Suprapubic skin (tissue), 4 donors: ENCODE data around the gene TEX53.

Experiments used
- EP300 ChIP-seq: sonication (generic); formaldehyde crosslinking; IDR thresholded peaks from one replicate; pipeline ENCODE4 v1.6.1; 2017; ENCODE audit warnings: antibody characterized with exemption
- POLR2A ChIP-seq, 2 donors: fragments of 450-650 bp; IDR thresholded peaks; one replicate each; pipeline ENCODE4 v1.6.1; 2017; ENCODE audit warnings: antibody characterized with exemption in 2 of 2, mild to moderate bottlenecking in 2 of 2, moderate library complexity in 2 of 2
- POLR2AphosphoS5 ChIP-seq, 3 donors: sonication (generic); formaldehyde crosslinking; IDR thresholded peaks; one replicate each; pipeline ENCODE4 v1.6.1; 2017; ENCODE audit warnings: antibody characterized with exemption in 3 of 3
- TF ChIP-seq, protein P1 (sequence below), 2 donors: fragments of 200-600 bp in 1 of 2; fragments of 450-650 bp in 1 of 2; sonication (generic) in 1 of 2; IDR thresholded peaks; one replicate each; pipeline ENCODE4 v1.5.1; 2016 to 2019; ENCODE audit warnings: antibody characterized with exemption in 2 of 2, mild to moderate bottlenecking in 1 of 2, moderate library complexity in 1 of 2

- TF ChIP-seq, protein P1, sequence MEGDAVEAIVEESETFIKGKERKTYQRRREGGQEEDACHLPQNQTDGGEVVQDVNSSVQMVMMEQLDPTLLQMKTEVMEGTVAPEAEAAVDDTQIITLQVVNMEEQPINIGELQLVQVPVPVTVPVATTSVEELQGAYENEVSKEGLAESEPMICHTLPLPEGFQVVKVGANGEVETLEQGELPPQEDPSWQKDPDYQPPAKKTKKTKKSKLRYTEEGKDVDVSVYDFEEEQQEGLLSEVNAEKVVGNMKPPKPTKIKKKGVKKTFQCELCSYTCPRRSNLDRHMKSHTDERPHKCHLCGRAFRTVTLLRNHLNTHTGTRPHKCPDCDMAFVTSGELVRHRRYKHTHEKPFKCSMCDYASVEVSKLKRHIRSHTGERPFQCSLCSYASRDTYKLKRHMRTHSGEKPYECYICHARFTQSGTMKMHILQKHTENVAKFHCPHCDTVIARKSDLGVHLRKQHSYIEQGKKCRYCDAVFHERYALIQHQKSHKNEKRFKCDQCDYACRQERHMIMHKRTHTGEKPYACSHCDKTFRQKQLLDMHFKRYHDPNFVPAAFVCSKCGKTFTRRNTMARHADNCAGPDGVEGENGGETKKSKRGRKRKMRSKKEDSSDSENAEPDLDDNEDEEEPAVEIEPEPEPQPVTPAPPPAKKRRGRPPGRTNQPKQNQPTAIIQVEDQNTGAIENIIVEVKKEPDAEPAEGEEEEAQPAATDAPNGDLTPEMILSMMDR (IDR thresholded peaks at IDR 0.05) = no peak
- TF ChIP-seq POLR2A (IDR thresholded peaks at IDR 0.05) (no peak), EP300 (no peak), POLR2AphosphoS5 (IDR thresholded peaks at IDR 0.05) (no peak)
These were observed 30.1 kb downstream of the TEX53 start for GRCh38 chr9:114627553-114627952.
